Activated naive CD8-positive, alpha-beta T cell treated with anti-CD3 and anti-CD28 coated beads, Interleukin-2, amount 10 ng/mL, durations not matched to agents 7 days and 5 days (primary cell): Measurements from ENCODE around the gene TRPV5. TPM values are rescaled to one million over a fixed set of nuclear protein-coding genes. Genes with fewer than 3 reads are reported as not detected.

ENCODE experiments used
- ATAC-seq: fragments of 150-1000 bp; cut with Tn5 transposase; one replicate; pipeline ENCODE4 v1.10.0; 2021; ENCODE audit warnings: low read depth, moderate library complexity
- POLR2A ChIA-PET: fragments of 350-600 bp; sonication (Branson Sonifier 250); formaldehyde crosslinking; loops from one replicate; lab custom pipeline; 2021; ENCODE audit warnings: antibody characterized with exemption; lab: Charles Lee
- DNase-seq: peaks from one replicate; pipeline ENCODE4 v3.0.0; 2021
- H3K27ac Mint-ChIP-seq: one replicate; pipeline ENCODE4 v1.8.0; 2022; ENCODE audit warnings: mild to moderate bottlenecking, mixed read lengths
- H3K27me3 Mint-ChIP-seq: one replicate; pipeline ENCODE4 v1.8.0; 2022; ENCODE audit warnings: mild to moderate bottlenecking, moderate library complexity, mixed read lengths
- H3K36me3 Mint-ChIP-seq: one replicate; pipeline ENCODE4 v1.8.0; 2021; ENCODE audit warnings: mild to moderate bottlenecking, mixed read lengths
- H3K4me1 Mint-ChIP-seq: one replicate; pipeline ENCODE4 v1.8.0; 2021; ENCODE audit warnings: mixed read lengths
- H3K4me3 Mint-ChIP-seq: one replicate; pipeline ENCODE4 v1.8.0; 2022; ENCODE audit warnings: mild to moderate bottlenecking, moderate library complexity, mixed read lengths
- H3K9me3 Mint-ChIP-seq: one replicate; pipeline ENCODE4 v1.8.0; 2021; ENCODE audit warnings: mixed read lengths
- total RNA-seq, 2 experiments: library from RNA; stranded (reverse); gene quantifications; one replicate each; pipeline ENCODE4 v1.2.3, GENCODE V29; 2021

Gene TRPV5
- total RNA-seq, 2 experiments from 2014 or later: not detected

DNA sequence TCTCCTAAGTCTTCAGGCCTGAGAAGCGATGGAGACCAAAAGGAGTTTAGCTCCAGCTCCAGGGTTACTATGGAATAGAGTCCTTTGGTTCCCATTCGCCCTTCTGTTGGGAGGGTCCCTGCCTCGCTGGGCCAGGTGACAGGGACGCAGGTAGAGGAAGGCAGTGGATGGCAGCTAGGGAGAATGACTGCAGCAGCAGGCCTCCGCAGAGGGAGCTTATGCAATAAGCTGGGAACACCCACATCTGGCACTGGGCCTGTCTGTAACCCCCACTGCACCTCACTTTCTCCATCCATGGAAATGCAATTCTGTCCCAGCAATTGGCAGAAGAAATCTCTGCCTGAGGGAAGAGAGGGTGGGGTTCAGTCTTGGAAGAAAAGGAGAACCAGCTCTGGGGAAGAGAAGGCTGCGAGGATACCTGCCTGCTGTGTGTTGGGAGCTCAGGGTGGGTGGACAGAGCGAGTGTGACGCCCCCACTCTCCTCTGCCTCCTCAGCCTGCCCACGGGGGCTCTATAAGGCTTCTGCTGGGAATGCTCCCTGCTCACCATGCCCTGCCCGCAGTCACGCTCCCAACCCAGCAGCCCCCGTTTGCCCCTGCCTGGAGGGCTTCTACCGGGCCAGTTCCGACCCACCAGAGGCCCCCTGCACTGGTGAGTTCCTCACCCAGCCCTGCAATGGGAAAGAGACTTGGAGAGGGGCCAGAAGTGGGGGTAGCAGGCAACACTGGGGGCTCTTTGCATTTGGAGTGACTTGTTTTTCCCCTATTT is 68.4 kb downstream of the TRPV5 start:
- ATAC-seq (no peak), DNase-seq (no peak)
- Mint-ChIP-seq H3K27ac (no peak overlapping the region), H3K9me3 (no peaks in the 10 kb centered on the region), H3K4me1 (peaks cover 2% of the 10 kb centered on the region), H3K27me3 (no peaks in the 10 kb centered on the region), H3K4me3 (no peak overlapping the region), H3K36me3 (no peaks in the 10 kb centered on the region)
- POLR2A ChIA-PET: interaction anchor here (3.4 kb wide), 1 partner anchor 10 kb away, joined by 10 read pairs; the partner anchor contains the start of gene EPHB6

DNA sequence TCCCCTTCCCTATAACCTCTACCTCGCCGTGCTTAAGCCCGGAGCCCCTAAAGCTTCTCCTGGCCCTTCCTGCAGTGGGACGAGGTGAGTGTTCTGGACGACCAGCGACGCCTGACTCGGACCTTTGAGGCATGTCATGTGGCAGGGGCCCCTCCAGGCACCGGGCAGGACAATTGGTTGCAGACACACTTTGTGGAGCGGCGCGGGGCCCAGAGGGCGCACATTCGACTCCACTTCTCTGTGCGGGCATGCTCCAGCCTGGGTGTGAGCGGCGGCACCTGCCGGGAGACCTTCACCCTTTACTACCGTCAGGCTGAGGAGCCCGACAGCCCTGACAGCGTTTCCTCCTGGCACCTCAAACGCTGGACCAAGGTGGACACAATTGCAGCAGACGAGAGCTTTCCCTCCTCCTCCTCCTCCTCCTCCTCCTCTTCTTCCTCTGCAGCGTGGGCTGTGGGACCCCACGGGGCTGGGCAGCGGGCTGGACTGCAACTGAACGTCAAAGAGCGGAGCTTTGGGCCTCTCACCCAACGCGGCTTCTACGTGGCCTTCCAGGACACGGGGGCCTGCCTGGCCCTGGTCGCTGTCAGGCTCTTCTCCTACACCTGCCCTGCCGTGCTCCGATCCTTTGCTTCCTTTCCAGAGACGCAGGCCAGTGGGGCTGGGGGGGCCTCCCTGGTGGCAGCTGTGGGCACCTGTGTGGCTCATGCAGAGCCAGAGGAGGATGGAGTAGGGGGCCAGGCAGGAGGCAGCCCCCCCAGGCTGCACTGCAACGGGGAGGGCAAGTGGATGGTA is 69.5 kb downstream of the TRPV5 start:
- Mint-ChIP-seq H3K27me3 (no peaks in the 10 kb centered on the region), H3K27ac (no peak overlapping the region), H3K4me1 (peaks cover 2% of the 10 kb centered on the region), H3K9me3 (no peaks in the 10 kb centered on the region), H3K36me3 (no peaks in the 10 kb centered on the region), H3K4me3 (no peak overlapping the region)
- DNase-seq: no peak
- POLR2A ChIA-PET: interaction anchor here (3.4 kb wide), 1 partner anchor 9 kb away, joined by 10 read pairs; the partner anchor contains the start of gene EPHB6
- no peak for ATAC-seq

- no peak for DNase-seq
- no peaks in the 10 kb centered on the region for H3K9me3 Mint-ChIP-seq
- H3K4me3 Mint-ChIP-seq: no peak overlapping the region
- H3K4me1 Mint-ChIP-seq: peaks cover 2% of the 10 kb centered on the region
- POLR2A ChIA-PET: interaction anchor here (3.4 kb wide), 1 partner anchor 8 kb away, joined by 10 read pairs; the partner anchor contains the start of gene EPHB6
- H3K36me3 Mint-ChIP-seq: no peaks in the 10 kb centered on the region
- ATAC-seq: no peak
- no peaks in the 10 kb centered on the region for H3K27me3 Mint-ChIP-seq
- H3K27ac Mint-ChIP-seq: no peak overlapping the region
These were observed 70.7 kb downstream of the TRPV5 start for GRCh38 chr7:142862786-142863400.

DNA sequence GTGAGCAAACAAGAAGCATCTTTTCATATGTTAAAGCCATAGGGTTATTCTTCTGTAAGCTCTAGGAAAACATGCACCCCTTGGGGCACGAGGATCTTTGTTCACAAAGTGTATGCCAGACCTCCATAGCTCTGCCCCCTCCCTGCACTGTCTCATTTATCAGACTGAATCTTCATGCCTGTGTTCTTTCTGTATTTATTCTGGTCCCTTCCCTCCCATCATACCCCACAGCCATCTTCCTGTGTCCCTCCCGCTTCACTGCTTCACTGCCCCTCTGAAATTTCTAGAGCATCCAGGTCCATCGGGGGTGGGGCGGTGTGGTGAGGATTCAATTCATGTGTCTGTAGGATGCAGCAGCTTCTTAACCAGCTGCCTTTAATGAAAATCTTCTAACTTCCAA is 71.2 kb downstream of the TRPV5 start:
- Mint-ChIP-seq H3K4me1 (peaks cover 2% of the 10 kb centered on the region), H3K9me3 (no peaks in the 10 kb centered on the region), H3K4me3 (no peak overlapping the region), H3K36me3 (no peaks in the 10 kb centered on the region), H3K27ac (no peak overlapping the region), H3K27me3 (no peaks in the 10 kb centered on the region)
- ATAC-seq: no peak
- DNase-seq: no peak
- POLR2A ChIA-PET: no interaction called here

- H3K27ac Mint-ChIP-seq: no peak overlapping the region
- no peak for ATAC-seq
- no peak for DNase-seq
These were observed 72.6 kb downstream of the TRPV5 start for GRCh38 chr7:142860968-142861367.

GRCh38 chr7:142859829-142860228 is 73.7 kb downstream of the TRPV5 start:
- no peak for DNase-seq
- ATAC-seq: no peak
- Mint-ChIP-seq H3K4me3 (no peak overlapping the region), H3K4me1 (peaks cover 2% of the 10 kb centered on the region), H3K27ac (no peak overlapping the region), H3K36me3 (no peaks in the 10 kb centered on the region), H3K9me3 (no peaks in the 10 kb centered on the region), H3K27me3 (peaks cover 9% of the 10 kb centered on the region)
- POLR2A ChIA-PET: interaction anchor here (0.9 kb wide), 1 partner anchor 223 kb away, joined by 3 read pairs; no protein-coding TSS in a partner anchor

More at GRCh38 chr7:142860968-142861367, 72.6 kb downstream of the TRPV5 start:
- peaks cover 2% of the 10 kb centered on the region for H3K4me1 Mint-ChIP-seq
- no peaks in the 10 kb centered on the region for H3K9me3 Mint-ChIP-seq
- H3K4me3 Mint-ChIP-seq: no peak overlapping the region
- POLR2A ChIA-PET: no interaction called here
- no peaks in the 10 kb centered on the region for H3K36me3 Mint-ChIP-seq
- peaks cover 6% of the 10 kb centered on the region for H3K27me3 Mint-ChIP-seq

GRCh38 chr7:142859411-142859810 is 74.1 kb downstream of the TRPV5 start:
- Mint-ChIP-seq H3K4me3 (no peak overlapping the region), H3K9me3 (no peaks in the 10 kb centered on the region), H3K27ac (no peak overlapping the region), H3K36me3 (no peaks in the 10 kb centered on the region), H3K27me3 (peaks cover 9% of the 10 kb centered on the region), H3K4me1 (peaks cover 3% of the 10 kb centered on the region)
- no peak for ATAC-seq
- no peak for DNase-seq
- POLR2A ChIA-PET: interaction anchor here (0.9 kb wide), 1 partner anchor 223 kb away, joined by 3 read pairs; no protein-coding TSS in a partner anchor

Other genes with a start within 250 kb of the TRPV5 start
- not detected for gene PRSS1, start 184.3 kb downstream of the TRPV5 start, total RNA-seq
- not detected for gene PRSS2, start 162.8 kb downstream of the TRPV5 start, total RNA-seq
- gene EPHB6, start 78.7 kb downstream of the TRPV5 start, total RNA-seq: 10 to 100 TPM; 20.1 to 25.2 TPM
- not detected for gene TRPV6, start 48.0 kb downstream of the TRPV5 start, total RNA-seq
- not detected for gene LLCFC1, start 5.7 kb upstream of the TRPV5 start, total RNA-seq
- 1 to 10 TPM in 1 of 2 experiments, under 1 TPM in 1; 0.94 to 1.2 TPM for gene KEL, start 28.6 kb upstream of the TRPV5 start, total RNA-seq
- under 1 TPM in 1 of 2 experiments, not detected in 1; 0.30 TPM for gene OR9A2, start 93.4 kb upstream of the TRPV5 start, total RNA-seq
- gene OR6V1, start 118.6 kb upstream of the TRPV5 start, total RNA-seq: not detected
- not detected for gene PIP, start 198.3 kb upstream of the TRPV5 start, total RNA-seq
- gene TAS2R39, start 249.7 kb upstream of the TRPV5 start, total RNA-seq: not detected